Forelimb muscle (tissue), 1 donor: ENCODE results near the gene IQSEC2. TPM values are rescaled to one million over a fixed set of nuclear protein-coding genes. Genes with fewer than 3 reads are reported as not detected.

ENCODE experiments used
- DNase-seq: peaks from one replicate; pipeline ENCODE4 v3.0.0-alpha.2; 2013; ENCODE audit warnings: low read depth
- polyA plus RNA-seq: library from polyadenylated mRNA; unstranded; fragments of 120-200 nt; gene quantifications from one replicate; pipeline ENCODE4 v1.2.1, GENCODE V29; 2013; ENCODE audit not compliant: insufficient read length

Gene IQSEC2
- polyA plus RNA-seq, 1 donor, result 19.9 TPM

DNA sequence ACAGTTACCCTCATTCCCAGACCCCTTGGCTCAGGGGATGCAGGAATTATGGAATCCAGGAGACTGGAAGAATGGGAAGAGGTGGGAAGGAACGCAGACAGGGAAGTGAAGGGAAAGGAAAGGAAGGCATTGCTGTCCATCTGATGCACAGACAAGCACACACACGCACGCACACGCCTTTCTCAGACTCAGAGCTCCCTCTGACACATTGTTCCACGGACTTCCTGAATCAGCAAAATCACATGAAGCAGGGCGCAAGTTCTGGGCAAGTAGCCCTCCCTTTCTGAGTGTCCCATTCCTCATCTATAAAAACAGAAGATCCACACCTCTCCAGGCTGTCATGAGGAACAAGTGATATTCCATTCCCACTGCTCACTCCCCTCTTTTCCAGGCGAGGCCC is 13.2 kb downstream of the IQSEC2 start:
- no peak for DNase-seq

GRCh38 chrX:53266914-53267313 is 14.5 kb downstream of the IQSEC2 start:
- DNase-seq, result no peak

GRCh38 chrX:53265771-53266574 is 15.4 kb downstream of the IQSEC2 start:
- DNase-seq, result no peak

- no peak for DNase-seq
Observed at GRCh38 chrX:53263597-53264094, 17.7 kb downstream of the IQSEC2 start.

DNA sequence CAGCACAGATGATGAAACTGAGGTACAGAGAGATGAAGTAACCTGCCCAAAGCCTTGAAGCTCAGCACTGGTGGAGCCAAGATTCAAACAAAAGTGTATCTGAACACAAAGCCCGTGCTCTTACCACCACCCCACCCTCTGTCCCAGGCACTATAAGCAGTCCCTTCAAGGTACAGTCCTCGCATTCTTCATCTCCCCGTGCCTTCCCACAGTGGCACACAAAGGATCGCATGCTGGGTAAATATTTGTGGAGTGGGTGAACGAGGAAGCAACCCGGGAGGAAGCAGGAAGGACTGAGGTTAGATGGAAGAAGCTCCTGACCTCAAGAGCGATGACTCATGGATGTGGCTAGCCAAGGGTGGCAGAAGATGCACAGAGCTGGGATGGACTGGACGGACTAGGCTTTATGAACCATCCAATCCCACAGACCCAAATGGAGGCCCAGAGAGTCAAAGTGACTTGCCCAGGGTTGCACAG is 18.4 kb downstream of the IQSEC2 start:
- DNase-seq, result no peak

DNA sequence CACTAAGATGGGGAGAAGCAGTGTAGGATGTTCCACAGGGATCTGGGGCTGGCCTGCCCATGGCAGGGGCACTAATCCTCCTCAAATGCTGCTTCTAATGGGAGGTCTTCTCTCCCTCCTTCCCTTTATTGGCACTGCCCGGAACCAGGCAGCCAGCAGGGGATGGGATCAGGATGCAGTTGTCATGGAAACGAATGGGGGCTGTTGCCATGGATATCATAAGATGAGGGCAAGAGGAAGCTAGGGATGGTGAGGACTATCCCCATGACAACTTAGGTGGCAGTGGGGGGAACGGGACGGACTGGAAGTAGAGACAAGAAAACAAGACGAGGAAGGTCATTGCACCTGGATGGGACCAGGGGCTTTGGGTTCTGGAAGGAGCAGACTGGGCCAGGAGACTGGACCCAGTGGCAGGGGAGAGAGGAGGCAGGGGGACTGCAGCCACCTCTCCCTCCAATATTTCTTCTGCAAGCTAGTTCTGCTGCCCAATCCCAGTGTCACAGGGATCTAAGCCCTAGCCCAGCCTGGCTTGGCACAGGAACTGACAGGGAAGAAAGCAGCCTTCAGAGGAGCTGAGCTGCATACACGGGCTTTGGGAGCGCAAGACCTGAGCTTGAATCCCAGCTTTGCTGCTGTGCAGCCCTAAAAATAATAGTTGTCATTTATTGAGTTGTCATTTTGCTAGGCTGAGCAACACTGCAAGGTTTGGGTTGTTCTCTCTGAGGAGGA is 19.0 kb downstream of the IQSEC2 start:
- DNase-seq, result no peak

- no peak for DNase-seq
Observed at GRCh38 chrX:53261355-53261972, 19.9 kb downstream of the IQSEC2 start.

DNA sequence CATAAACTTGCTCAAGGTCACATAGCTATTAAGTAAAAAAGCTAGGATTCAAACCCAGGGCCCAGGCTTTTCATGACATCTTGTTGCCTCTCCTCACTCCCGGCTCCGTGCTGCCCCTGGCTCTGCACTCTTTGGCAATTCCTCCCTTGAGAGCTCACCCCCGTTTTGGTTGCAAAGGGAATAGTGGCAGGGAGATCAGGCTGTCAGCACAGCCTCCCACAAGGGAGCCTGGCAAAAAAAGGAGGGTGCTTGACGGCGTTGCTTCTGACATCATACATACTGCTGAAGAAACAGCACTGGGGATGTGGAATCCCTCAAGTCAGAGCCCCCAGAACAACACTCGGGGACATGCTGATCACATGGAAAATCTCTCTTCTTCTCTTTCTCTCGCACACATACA is 20.5 kb downstream of the IQSEC2 start:
- no peak for DNase-seq

GRCh38 chrX:53257670-53258423 is 23.5 kb downstream of the IQSEC2 start:
- no peak for DNase-seq

GRCh38 chrX:53257166-53257565 is 24.2 kb downstream of the IQSEC2 start:
- no peak for DNase-seq

GRCh38 chrX:53256446-53257041 is 24.8 kb downstream of the IQSEC2 start:
- no peak for DNase-seq

- DNase-seq, result no peak
Observed at GRCh38 chrX:53255738-53256191, 25.6 kb downstream of the IQSEC2 start.

DNA sequence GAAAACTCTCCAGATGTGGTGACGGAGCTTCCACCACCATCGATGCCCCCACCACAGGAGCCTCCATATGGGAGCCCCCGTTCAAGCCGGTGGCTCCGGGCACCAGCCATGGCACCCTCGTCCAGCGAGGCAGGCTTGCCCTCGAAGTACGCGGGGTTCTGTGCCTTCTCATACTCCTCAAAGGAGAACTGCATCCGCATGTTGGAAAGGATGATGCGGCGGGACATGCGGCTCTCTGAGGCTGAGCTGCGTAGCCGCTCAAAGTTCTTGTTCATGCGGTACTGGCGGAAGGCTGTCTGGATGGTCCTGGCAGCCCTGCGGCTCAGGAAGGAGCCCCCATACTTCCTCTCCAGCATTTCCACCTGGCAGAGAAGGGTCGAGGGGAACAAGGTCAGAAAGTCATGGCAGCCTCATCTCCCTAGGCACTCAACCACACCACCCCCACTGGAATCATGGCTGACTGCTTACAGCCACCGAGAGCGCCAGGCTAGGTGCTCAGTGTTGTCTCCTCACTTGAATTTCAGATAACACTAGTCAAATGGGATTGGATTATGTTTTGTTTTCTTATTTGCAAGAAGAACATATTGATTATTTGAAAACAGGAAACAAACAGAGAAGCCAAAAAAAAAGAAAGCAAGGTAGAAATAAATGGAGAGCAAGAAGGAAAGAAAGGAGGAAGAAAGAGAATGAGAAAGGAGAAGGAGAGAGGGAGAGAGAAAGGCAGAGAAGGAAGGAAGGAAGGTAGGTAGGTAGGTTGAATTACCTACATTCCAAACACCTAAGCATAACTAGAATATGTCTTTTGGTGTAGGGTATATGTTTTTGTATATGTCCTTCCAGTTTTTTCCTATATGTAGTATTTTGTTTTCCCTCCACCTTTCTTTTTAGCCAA is 26.6 kb downstream of the IQSEC2 start:
- DNase-seq, result no peak

DNA sequence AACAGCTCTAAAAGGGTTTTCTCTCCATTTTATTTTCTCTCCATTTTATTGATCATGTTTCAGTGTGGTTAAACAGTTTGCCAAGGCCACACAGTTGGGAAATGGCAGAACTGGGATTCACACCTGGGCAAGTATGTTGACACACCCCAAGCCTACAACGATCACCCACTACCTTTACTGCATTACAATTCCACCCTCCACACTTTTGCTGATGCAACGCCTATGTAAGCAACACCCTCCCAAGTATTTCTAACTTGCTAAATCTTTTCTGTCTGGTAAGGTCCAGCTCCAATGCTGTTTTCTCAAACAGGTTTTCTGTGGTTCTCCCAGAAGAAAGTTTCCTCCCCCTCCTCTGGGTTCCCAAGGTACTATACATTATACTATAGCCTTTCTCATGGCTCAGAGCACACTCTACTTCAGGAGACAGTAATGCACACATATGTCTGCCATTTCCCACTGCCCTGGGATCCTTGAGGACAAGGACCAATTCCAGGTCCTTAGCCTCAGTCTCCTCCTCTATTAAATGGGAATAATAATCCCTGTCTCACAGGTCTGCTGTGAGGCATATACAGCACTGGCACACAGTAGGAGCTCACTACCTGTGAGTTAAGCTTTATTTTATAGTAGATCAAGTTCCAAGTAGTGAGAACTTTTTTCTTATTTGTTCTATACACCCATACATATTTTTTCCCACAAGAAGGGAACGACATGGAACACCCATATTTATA is 27.9 kb downstream of the IQSEC2 start:
- DNase-seq, result no peak

DNA sequence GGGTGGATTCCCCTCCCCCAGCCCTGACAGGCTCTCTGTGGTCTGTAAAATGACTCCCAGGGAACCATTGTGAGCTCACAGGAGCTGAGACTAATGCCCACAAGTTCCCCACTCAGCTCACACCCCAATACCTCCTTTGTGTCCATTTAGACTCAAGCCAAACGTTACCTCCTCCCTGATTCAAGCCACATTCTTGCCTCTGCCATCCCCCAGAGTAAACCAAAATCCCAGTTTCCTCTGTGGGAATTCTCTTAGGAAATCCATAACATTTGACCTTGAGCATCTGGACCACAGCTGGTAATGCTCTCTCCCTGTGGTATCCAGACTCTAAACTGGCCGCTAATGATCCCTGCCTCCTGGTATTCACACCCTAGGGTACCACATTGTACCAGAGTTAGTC is 30.1 kb downstream of the IQSEC2 start:
- DNase-seq, result no peak

GRCh38 chrX:53250556-53250955 is 30.8 kb downstream of the IQSEC2 start:
- no peak for DNase-seq

GRCh38 chrX:53249408-53250042 is 31.9 kb downstream of the IQSEC2 start:
- no peak for DNase-seq

DNA sequence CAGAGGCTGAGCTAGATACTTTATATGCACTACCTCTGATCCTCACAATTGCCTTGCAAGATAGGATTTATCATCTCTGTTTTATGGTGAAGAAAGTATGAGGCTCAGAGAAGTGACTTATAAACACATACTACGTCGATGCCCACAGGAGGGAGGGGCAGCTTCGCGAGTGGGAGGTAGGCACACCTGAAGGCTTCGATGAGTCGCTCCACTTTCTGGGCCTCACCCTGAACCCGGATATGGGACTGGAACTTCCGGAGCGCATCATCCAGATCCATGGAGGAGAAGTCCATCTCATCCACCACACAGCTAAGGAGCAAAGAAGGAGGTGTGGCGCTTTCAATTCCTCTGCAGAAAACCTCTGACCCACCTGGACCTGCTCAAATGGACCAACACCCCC is 33.5 kb downstream of the IQSEC2 start:
- no peak for DNase-seq

DNA sequence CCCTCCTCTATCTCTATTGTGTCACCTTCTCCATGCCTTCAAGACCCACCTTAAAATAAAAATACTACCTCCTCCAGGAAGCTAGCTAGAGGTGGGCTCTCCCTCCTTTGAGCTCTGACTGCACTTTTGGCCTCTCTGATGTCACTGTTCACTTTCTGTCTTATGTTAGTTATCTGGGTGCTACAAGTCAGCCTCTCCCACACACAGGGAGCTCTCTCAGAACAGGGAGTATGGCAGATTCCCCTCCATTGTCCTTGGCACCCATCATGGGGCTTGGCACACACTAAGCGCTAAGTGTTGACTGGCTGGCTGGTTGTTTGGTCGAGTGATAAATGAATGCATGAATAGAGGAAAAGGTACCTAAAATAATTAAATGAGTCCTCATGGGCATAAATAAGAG is 35.2 kb downstream of the IQSEC2 start:
- DNase-seq, result no peak
